GM13977 (cell line): ENCODE measurements around the gene NPW.

Experiments
- DNase-seq: peaks from one replicate; pipeline ENCODE4 v3.0.0; 2012; ENCODE audit warnings: low spot score
- in situ Hi-C: fragments of 300-500 bp; cut with MboI; formaldehyde crosslinking; loops from one replicate; pipeline ENCODE4 v1.12.0; 2022; ENCODE audit warnings: low sequenced_read_pairs, low pct_unique_long_range_greater_than_20kb, mixed read lengths, inconsistent platforms; ENCODE audit not compliant: unreplicated experiment
- TF ChIP-seq, protein P1 (sequence below): IDR thresholded peaks from 2 replicates; pipeline ENCODE4 v1.5.1; 2012; ENCODE audit warnings: mild to moderate bottlenecking, control low read depth; ENCODE audit not compliant: insufficient read depth; ENCODE audit errors: extremely low read depth, missing control alignments

NPW gene

DNA sequence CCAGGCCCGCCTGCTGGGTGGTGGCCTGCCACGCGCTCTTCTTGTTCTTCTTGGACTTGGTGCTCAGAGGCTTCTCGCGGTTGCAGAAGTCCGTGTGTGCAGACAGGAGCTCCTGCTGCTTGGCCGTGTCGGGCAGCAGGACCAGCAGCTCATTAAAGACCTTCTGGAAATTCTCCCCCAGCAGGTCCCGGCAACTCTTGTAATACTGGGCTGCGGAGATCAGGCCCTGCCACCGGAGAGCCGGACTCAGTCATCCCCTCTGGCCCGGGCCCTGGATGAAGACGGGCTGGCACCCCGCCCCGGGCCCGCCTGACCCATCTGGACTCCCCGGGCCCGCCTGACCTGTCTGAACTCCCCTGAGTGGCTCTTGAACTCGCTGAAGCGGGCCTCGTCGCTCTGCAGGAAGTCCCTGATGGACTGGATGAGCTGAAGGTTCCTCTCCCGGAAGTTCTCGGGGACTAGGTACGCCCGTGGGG is 21.2 kb upstream of the NPW start:
- TF ChIP-seq, protein P1, sequence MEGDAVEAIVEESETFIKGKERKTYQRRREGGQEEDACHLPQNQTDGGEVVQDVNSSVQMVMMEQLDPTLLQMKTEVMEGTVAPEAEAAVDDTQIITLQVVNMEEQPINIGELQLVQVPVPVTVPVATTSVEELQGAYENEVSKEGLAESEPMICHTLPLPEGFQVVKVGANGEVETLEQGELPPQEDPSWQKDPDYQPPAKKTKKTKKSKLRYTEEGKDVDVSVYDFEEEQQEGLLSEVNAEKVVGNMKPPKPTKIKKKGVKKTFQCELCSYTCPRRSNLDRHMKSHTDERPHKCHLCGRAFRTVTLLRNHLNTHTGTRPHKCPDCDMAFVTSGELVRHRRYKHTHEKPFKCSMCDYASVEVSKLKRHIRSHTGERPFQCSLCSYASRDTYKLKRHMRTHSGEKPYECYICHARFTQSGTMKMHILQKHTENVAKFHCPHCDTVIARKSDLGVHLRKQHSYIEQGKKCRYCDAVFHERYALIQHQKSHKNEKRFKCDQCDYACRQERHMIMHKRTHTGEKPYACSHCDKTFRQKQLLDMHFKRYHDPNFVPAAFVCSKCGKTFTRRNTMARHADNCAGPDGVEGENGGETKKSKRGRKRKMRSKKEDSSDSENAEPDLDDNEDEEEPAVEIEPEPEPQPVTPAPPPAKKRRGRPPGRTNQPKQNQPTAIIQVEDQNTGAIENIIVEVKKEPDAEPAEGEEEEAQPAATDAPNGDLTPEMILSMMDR, result no peak
- in situ Hi-C loops, result no loop called here
- no peak for DNase-seq

DNA sequence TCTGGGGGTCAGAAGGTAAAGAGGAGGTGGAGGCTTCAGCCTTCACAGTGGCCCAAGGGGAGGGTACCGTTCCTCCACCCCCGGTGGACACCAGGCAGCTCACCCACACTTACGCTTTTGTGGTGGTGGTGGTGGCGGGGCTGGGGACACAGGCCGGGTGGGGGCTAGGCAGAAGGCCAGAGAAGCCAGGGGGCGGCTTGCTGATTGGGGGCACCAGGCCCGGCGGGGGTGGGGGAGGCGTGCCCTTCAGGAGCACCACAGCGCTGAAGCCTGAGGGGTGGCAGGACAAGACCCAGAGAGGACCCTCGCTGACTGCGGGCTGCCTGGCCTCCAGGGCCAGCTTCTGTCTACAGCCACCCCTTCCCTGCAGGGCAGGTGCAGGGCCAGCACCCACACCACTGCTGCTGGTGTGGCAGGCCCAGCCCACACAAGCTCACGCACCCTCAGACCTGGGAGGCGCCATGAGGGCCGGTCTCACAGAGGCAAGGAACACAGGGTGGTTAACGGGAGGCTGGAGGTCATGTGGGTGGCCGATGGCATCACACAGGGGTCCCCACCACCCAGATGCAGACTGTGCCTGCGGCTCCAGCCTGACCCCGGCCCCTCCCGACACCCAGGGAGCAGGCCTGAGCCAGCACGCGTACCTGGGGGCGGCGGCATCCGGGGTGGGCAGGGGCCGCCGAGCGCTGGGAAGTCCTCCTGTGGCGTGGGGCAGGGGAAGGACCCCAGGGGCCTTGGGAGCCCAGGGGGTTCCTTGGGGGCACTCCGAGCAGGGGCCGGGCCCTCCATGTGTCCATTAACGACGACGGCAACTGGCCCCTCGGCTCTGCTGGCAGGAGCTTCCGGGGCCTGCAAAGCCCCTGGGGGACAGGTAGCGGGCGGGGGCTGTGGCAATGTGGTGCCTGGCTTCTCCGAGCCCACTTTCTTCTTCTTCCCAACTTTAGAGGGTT is 20.5 kb upstream of the NPW start:
- TF ChIP-seq, protein P1, result no peak
- in situ Hi-C loops, result no loop called here
- no peak for DNase-seq

DNA sequence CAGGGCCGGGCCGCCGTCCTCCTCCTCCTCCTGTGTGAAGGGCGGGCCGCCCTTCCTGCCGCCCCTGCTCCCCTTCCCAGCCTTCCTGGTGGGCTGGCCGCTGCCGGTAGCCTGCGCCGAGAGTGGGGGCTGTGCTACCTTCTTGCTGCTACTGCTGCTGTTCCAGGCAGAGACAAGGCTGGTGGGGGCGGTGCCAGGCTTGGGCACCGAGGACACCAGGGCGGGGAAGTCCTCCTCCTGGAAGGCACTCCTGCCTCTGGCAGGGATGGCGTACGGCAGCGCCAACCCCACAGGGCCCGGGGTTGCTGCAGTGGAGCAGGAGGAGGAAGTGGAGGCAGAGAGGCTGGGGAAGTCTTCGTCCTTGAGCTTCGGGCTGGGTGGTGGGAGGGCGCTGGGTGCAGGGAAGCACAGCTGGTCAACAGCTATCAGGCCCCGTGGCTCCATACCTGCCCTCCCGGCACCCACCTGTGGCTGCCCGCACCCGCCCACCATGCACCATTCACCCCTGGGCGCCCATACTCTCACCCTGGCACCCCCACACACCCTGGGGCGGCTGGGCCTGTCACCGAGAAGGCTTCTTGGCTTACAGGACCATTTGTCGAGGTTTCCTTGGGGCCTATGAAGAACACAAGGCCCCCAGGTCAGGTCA is 19.6 kb upstream of the NPW start:
- no peak for DNase-seq
- TF ChIP-seq, protein P1, result no peak
- in situ Hi-C loops, result no loop called here

DNA sequence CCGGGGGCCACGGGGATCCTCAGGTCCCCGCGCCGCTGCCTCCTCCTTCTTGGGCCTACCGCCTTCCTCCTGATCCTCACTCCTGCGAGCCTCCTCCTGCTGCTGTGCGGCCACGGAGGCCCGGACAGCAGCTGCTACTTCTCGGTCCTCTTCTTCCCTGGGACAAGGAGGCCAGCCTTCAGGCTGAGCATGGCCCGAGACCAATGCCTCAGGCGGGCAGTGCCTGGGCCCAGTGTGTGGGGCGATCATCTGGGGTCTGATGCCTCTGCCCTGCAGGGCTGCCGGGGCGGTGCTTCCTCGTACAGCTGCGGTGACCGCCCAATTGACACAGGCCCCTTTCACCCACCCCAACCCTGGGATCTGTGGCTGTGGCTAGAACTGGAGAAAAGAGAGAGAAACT is 18.6 kb upstream of the NPW start:
- in situ Hi-C loops, result no loop called here
- no peak for DNase-seq

DNA sequence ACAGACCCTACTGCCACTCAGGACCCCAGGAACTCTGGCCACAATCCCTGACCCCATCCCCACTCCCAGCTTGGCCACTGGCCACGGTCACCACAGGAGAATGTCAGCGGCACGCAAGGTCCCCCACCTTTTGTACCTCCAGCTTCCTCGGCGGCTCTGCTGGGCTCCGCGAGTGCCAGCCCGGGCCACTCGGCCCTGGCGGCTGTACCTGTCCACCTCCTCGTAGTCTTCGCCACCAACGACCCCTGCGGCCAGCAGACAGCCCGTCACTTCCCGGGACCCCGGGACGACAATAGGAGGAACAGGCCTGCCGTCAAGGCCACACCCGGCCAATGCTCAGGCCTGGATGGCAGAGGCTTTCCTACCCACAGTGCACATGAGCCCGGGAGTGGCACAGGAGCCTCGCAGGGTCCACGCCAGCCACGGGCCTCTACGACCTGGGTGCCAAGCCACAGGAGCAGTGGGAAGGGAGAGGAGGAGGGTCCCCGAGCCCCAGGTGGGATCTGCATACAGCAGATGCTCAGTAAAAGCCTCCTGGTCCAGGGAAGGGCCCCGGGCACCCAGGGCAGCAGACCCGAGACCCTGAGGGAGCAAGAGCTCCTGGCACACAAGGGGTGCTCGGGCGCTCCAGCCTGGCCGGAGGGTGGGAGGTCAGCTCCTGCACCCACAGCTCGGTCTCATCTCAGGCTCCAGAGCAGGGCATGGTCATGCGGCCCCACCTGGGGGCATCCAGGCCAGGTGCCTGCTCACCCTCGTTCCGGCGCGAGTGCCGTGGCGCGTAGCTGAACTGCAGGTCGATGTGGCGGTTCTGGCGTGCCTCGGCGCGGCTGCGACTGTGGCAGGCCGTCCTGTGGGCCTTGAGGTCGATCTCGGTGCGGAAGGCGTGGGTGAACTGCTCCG is 17.9 kb upstream of the NPW start:
- TF ChIP-seq, protein P1, result no peak
- DNase-seq, result no peak
- in situ Hi-C loops, result no loop called here

More for the DNA sequence above, 18.6 kb upstream of the NPW start:
- TF ChIP-seq, protein P1, result no peak
